ENCODE results near the gene ITGAV.

DNA sequence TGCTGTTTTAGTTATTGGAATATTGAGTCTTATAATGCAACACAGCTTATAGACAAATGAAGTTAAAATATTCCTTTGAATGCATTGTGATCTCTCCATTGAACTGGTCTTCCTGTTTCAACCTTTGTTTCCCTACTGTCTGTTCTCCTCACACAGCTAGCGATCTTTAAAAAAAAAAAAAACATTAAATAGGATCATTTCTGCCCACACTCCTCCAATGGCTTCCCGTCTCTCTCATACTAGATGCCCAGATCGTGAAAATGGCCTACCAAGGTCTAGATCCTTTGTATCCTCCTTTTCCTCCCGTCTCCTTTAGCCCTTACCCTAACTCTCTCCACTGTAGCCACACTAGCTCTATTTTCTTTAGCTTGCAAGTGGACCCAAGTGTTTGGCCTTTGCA is 106.4 kb downstream of the ITGAV start:
- TF ChIP-seq POLR2A (IDR thresholded peaks at IDR 0.05) (no peak), CTCF (IDR thresholded peaks at IDR 0.05) (no peak)
